Anterior cingulate cortex (tissue), 58 donors: ENCODE data around the gene FBXL7.

Experiments used
- DNase-seq, 58 donors: peaks; one replicate each; lab custom pipeline; 2025; lab: John Stamatoyannopoulos, UW

FBXL7 gene

GRCh38 chr5:15535938-15536337 lies 36.0 kb downstream of the FBXL7 start:
- no peak for DNase-seq

DNA sequence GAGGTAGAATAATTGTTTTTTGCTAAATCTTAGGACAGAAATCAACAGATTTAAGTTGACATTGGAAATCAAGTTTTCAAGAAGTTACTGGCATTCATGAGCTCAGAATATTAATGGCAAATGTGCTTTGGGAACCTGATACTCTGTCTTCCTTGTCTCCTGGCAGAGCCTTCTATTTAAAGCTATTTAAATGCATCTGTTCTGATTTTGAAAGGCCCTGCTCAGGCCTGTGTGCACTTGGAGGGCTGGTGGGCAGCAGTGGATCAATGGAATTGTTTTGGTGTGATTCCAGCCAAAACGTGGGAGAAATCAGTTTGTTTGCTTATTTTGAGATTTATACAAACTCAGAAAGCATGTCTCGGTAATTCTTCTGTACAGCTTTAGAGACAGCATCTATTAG lies 38.5 kb downstream of the FBXL7 start:
- no peak for DNase-seq

- no peak for DNase-seq
Observed at GRCh38 chr5:15539951-15540350, 40.0 kb downstream of the FBXL7 start.

- DNase-seq, result peak in 2 of 58 donors; percentile 7 to 28
Observed at GRCh38 chr5:15544039-15544438, 44.1 kb downstream of the FBXL7 start.

DNA sequence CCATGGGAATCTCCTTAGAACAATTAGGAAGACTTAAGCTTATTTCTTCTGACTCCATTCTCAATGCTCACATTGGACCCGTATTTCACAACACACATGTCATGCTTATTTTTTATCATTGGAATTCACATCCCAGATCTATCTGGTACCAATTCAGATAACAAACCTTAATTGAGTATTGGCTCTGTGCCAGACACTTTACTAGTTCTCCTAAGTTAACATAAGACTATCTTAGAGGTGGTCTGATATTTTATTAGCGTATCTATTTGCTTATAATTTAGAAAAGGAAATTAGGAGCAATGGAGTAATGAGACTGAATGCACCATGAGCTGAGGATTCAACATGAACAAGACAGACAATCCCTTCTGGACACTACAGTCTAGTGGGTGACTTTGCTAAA lies 45.1 kb downstream of the FBXL7 start:
- DNase-seq, result no peak

DNA sequence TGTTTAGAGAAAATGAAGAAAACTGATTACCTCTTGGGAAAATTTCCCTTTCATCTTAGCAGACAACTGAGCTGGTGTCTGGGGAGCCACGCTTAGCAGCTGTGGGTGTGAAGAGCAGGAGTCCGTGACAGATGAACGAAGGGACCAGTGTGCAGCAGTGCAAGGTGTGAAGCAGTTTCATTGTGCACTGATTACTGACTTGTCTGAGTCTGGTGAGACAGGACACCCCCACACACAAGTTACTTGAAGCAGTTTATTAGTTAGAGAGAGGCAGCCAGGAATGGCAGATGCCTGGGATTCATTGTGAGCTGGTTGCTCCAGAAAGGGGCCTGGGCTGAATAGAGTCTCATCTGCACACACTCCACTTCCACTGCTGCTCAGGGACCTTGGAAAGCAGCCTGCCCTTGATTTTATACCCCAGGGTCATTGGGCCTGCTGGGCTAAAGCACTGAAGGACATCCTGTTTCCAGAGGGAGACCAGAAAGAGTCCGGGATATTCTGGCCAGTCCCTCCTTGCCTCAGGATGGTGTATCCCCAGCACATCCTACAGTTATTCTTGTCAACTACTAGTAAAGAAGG lies 47.4 kb downstream of the FBXL7 start:
- DNase-seq, result no peak

DNA sequence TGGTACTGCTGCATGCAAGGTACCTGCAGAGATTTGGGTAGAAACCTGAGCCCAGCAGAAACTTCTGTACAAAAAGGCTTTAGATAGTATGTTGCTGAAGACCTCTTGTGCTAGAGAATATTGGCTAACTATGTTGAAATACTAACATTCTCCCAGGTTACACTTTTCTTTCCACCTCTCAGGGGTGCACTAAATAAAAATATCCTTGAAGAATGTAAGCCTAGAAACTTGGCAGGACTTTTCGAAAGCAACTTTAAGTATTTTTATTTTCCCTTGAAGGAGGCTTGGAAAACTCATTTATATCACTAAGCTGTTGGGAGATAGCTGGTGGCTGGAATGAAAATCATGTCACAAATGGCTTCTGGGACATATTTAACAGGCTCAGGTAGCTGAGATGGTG lies 50.0 kb downstream of the FBXL7 start:
- DNase-seq, result no peak

DNA sequence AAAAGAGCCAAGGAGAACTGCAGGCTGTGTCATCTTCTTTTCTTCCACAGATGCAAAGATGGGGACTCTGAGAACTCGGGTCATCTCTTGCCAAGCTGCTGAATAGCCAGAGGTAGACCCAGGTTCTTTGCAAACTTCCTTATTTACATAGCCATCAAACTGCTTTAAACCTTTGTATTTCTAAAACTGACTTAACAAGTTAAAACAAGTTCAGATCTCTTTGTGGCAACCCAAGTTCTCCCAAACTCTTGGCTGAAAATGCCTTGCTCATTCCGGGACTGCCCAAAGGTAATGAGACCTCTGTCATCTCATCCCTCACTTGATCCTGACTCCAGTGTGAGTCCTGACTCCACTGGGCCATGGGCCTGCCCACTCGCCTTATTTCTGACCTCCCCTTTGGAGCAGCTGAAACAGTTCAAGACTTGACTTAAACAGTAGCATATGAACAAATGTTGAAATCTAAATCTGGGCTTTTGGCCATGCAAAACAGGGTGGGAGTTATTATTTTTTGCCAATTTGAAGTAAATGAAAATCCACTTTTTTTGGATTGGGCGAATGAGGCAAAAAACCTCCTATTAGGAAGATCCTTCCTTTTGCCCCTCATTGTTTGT lies 50.6 kb downstream of the FBXL7 start:
- DNase-seq, result no peak

DNA sequence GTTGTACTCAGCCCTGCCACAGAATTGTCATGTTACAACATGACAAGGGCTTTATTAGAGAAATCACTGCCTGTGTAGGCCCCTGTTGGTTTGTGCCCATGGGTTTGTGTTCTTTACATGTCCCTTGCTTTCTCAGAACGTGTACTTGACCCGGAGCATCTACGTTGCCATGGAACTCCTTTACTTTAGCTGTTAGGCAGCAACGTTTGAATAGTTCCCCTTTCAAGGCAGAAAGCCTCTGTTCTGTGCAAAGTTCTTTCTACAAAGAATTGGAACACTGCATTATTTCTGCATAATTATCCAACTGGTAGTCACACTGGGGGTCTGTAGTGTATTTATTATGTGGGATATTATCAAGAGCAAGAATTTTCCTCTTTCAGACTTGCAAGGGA lies 51.1 kb downstream of the FBXL7 start:
- no peak for DNase-seq

- DNase-seq, result no peak
Observed at GRCh38 chr5:15554542-15554941, 54.6 kb downstream of the FBXL7 start.

GRCh38 chr5:15555176-15555575 lies 55.2 kb downstream of the FBXL7 start:
- no peak for DNase-seq

GRCh38 chr5:15558240-15558639 lies 58.3 kb downstream of the FBXL7 start:
- DNase-seq, result peak in 1 of 58 donors; percentile 5

DNA sequence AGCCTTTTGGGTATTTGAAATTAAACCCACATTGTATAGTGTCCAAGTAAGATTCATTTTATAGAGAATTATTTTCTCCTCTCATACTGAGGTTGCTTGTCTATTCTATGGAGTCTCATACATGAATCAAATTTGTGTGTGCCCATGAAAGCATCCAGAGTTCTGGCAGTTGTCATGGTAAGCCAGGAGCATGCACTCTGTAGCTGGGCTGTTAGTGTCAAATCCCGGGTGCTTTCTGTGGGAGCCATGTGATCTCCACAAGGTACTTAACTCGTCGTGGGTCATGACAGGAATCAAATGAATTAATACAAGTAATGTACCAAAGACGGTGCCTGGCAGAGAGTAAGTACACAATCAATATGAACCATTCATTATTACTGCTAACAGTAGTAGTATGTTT lies 58.7 kb downstream of the FBXL7 start:
- DNase-seq, result no peak

DNA sequence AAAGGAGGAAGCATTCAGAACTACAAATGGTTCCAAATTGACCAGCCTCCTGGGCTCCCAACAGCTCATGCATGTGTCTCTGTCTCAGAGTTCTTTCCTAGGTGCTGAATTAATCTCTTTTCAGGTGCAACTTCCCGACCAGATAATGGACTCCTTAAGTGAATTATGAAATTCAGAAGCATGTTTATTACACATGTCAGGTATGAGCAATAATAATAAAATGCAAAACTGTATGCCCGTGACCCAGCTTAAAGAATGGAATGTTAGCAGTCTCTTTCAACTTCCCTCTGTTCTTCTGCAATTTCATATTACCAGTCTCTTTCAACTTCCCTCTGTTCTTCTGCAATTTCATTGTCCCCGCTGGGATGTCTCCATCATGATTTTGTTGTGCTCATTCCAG lies 60.4 kb downstream of the FBXL7 start:
- DNase-seq, result no peak

DNA sequence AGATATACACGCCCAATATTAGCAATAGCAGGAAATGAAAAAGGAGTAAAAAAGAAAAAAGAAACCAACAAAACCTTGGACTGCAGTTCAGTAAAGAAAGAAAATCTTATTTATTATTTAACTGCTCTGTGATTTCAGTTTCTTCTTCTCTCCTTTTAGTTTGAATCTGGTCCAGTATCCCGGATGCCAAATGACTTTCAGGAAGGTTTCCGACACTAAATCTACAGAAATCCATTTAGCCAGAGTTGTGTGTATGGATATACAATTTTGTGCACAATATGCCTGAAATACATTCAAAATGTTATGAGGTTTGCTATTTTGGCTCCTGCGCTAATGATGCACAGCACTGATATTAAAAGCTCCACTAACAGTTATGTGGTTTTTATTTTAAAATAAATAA lies 64.5 kb downstream of the FBXL7 start:
- no peak for DNase-seq

GRCh38 chr5:15564957-15565356 lies 65.0 kb downstream of the FBXL7 start:
- no peak for DNase-seq

GRCh38 chr5:15566306-15566705 lies 66.3 kb downstream of the FBXL7 start:
- no peak for DNase-seq

- DNase-seq, result no peak
Observed at GRCh38 chr5:15566789-15567188, 66.8 kb downstream of the FBXL7 start.

DNA sequence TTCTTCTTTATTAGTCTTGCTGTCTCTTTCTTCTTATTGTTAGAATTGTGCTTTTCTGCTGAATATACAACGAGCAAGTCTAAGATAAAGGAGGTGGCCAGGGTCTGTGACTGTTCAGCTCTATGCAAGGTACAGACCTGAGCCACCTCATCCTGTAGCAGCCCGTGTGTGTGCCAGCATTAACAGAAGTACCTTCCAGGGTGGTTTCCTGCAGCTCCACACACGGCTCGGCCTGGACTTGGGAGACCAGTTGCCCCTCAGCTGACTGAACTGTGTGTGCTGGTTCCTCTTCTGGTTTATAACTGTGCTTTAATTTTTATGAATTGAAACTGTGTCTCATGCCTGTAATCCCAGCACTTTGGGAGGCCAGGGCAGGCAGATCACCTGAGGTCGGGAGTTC lies 70.5 kb downstream of the FBXL7 start:
- no peak for DNase-seq

DNA sequence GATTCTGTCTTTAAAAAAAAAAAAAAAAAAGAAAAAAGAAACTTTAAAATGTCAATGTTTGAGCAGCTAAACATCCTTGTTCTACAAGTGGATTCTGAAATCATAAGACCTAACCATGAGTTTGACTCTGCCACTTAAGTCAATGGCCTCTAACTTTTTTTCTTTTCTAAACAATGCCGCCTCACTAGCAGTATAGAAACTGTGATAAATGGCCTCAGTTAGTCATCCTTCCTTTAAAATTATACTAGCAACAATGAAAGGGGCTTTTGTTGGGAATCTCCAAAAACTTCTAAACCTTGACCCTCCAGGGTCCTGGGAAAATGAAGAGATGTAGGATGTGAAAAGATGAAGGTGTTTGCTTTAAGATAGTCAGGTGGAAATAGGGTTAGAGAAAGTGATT lies 71.1 kb downstream of the FBXL7 start:
- DNase-seq, result no peak

DNA sequence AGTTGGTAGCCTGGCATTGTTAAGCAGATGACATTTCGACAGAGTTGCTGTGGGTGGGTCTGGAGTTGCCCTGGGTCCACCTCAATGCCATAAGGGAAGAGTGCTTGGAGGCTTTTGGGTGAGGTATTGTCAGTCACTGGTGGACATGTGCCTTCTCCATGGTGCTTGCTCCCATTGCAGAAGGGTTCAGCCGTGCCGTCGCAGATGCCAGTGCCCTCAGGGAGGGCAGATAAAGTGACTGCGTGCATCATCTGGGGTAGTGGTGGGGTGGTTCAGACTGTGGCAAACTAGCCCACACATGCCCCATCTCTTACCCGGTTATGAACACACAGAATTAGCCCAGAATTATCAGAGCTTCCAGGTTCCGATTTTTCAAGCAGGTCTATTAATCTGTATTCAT lies 71.6 kb downstream of the FBXL7 start:
- no peak for DNase-seq

DNA sequence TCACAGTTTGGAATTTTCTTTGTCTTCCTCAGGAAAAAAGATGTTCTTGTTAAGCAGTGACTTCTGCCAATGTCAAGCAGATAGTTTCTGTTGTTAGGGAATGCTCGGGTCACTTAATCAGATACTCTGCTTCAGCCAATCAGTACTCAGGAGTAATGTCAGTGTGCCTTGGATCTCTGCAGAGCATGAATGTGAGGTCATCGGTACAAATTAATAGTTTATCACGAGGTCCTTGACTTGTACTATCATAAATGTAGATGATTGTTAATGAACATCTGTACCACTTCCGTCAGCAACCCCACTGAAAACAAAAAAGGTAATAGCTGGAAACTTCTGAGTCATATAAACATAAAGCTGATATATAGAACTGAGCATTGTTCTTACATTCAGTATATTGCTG lies 73.6 kb downstream of the FBXL7 start:
- no peak for DNase-seq

DNA sequence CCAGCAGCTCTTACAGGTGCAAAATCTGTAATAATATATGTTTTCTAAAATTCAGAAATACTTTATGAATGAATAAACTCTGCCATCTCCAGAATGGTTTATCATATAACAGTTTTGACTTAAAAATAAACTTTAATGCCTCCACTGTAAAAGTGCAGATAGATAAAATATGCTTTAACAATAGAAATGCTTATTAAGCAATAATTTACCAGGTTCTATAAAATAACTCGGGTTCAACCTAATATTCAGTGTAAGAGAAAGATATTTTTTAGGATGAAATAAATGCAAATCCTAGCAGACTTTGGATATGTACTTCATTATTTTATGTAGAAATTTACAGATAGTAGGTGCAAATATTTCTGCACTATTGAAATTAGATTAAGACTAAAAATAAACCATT lies 74.1 kb downstream of the FBXL7 start:
- DNase-seq, result no peak
